Measurements from ENCODE around the gene ARFGEF3. TPM values are rescaled to one million over a fixed set of nuclear protein-coding genes. Genes with fewer than 3 reads are reported as not detected.

Gene ARFGEF3
- total RNA-seq, 2 donors from 2014 or later, result 1.1 to 1.4 TPM

GRCh38 chr6:138241381-138241780, 79.6 kb downstream of the ARFGEF3 start:
- Histone ChIP-seq H3K36me3 (no peaks in the 10 kb centered on the region), H3K9me3 (no peaks in the 10 kb centered on the region), H3K27me3 (replicated peaks; ENCODE audit: insufficient read depth) (no peaks in the 10 kb centered on the region), H3K4me1 (ENCODE audit: control insufficient read depth in 1 of 2, low read depth in 2 of 2) (no peaks in the 10 kb centered on the region), H3K27ac (no peak overlapping the region), H3K4me3 (no peak overlapping the region)
- no peak for DNase-seq (ENCODE audit: low spot score)
- no peak for TF ChIP-seq CTCF (IDR thresholded peaks at IDR 0.05)
- ATAC-seq (ENCODE audit: insufficient number of reproducible peaks, low FRiP score, low read depth), result no peak

GRCh38 chr6:138241934-138242333, 80.2 kb downstream of the ARFGEF3 start:
- Histone ChIP-seq H3K27ac (no peak overlapping the region), H3K36me3 (no peaks in the 10 kb centered on the region), H3K4me3 (no peak overlapping the region), H3K9me3 (no peaks in the 10 kb centered on the region), H3K4me1 (ENCODE audit: control insufficient read depth in 1 of 2, low read depth in 2 of 2) (no peaks in the 10 kb centered on the region), H3K27me3 (replicated peaks; ENCODE audit: insufficient read depth) (no peaks in the 10 kb centered on the region)
- TF ChIP-seq CTCF (IDR thresholded peaks at IDR 0.05), result no peak
- ATAC-seq (ENCODE audit: insufficient number of reproducible peaks, low FRiP score, low read depth) (no peak), DNase-seq (ENCODE audit: low spot score) (no peak)

GRCh38 chr6:138242987-138243592, 81.4 kb downstream of the ARFGEF3 start:
- Histone ChIP-seq H3K4me1 (ENCODE audit: control insufficient read depth in 1 of 2, low read depth in 2 of 2) (no peaks in the 10 kb centered on the region), H3K27ac (no peak overlapping the region), H3K4me3 (no peak overlapping the region), H3K27me3 (replicated peaks; ENCODE audit: insufficient read depth) (no peaks in the 10 kb centered on the region), H3K9me3 (no peaks in the 10 kb centered on the region), H3K36me3 (no peaks in the 10 kb centered on the region)
- DNase-seq (ENCODE audit: low spot score) (no peak), ATAC-seq (ENCODE audit: insufficient number of reproducible peaks, low FRiP score, low read depth) (no peak)
- TF ChIP-seq CTCF (IDR thresholded peaks at IDR 0.05), result no peak

GRCh38 chr6:138245751-138246150, 84.0 kb downstream of the ARFGEF3 start:
- DNase-seq (ENCODE audit: low spot score), result no peak
- Histone ChIP-seq H3K27ac (no peak overlapping the region), H3K36me3 (no peaks in the 10 kb centered on the region), H3K9me3 (no peaks in the 10 kb centered on the region), H3K4me3 (no peak overlapping the region), H3K4me1 (ENCODE audit: control insufficient read depth in 1 of 2, low read depth in 2 of 2) (peaks cover 0 to 8% of the 10 kb centered on the region in 2 donors), H3K27me3 (replicated peaks; ENCODE audit: insufficient read depth) (no peaks in the 10 kb centered on the region)
- no peak for TF ChIP-seq CTCF (IDR thresholded peaks at IDR 0.05)
- ATAC-seq (ENCODE audit: insufficient number of reproducible peaks, low FRiP score, low read depth), result no peak

- DNase-seq (ENCODE audit: low spot score), result no peak
- Histone ChIP-seq H3K27me3 (replicated peaks; ENCODE audit: insufficient read depth) (no peaks in the 10 kb centered on the region), H3K36me3 (no peaks in the 10 kb centered on the region), H3K27ac (no peak overlapping the region), H3K4me1 (ENCODE audit: control insufficient read depth in 1 of 2, low read depth in 2 of 2) (peaks cover 0 to 8% of the 10 kb centered on the region in 2 donors), H3K4me3 (no peak overlapping the region), H3K9me3 (no peaks in the 10 kb centered on the region)
- no peak for ATAC-seq (ENCODE audit: insufficient number of reproducible peaks, low FRiP score, low read depth)
- TF ChIP-seq CTCF (IDR thresholded peaks at IDR 0.05), result no peak
Measured at GRCh38 chr6:138246650-138247440, 85.1 kb downstream of the ARFGEF3 start.

Data from thoracic aorta (tissue), 2 donors.